GM18526 (cell line): ENCODE measurements around the gene NCAM2.

ENCODE experiments used
- POLR2A ChIP-seq: IDR thresholded peaks from 3 replicates; pipeline ENCODE4 v1.6.1; 2011; ENCODE audit not compliant: insufficient read length; ENCODE audit errors: extremely low read depth

NCAM2 gene

GRCh38 chr21:21279193-21279901 lies 281.1 kb downstream of the NCAM2 start:
- no peak for TF ChIP-seq POLR2A

GRCh38 chr21:21283810-21284209 lies 285.6 kb downstream of the NCAM2 start:
- TF ChIP-seq POLR2A, result no peak

- no peak for TF ChIP-seq POLR2A
Observed at GRCh38 chr21:21286170-21286798, 288.1 kb downstream of the NCAM2 start.

DNA sequence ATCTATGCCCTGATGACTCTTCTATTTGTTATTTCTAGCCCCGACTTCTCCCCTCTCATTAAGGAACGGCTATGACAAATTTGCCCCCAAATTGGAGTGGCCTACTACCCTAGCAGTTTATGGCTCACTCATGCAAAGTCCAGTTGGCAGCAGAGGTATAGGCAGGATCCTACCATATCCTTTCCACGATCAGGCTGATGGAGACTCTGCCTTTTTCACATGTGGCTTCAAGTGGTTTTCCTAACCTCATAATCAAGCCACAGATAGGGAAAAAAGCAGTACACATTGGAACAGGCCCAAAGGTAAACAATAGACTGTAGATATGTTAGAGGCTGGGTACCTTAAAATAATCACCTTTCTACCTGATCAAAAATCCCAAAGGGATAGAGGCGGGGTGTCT lies 292.5 kb downstream of the NCAM2 start:
- no peak for TF ChIP-seq POLR2A

GRCh38 chr21:21291883-21292569 lies 293.8 kb downstream of the NCAM2 start:
- no peak for TF ChIP-seq POLR2A

GRCh38 chr21:21295303-21295702 lies 297.1 kb downstream of the NCAM2 start:
- no peak for TF ChIP-seq POLR2A

GRCh38 chr21:21297211-21297610 lies 299.0 kb downstream of the NCAM2 start:
- no peak for TF ChIP-seq POLR2A

DNA sequence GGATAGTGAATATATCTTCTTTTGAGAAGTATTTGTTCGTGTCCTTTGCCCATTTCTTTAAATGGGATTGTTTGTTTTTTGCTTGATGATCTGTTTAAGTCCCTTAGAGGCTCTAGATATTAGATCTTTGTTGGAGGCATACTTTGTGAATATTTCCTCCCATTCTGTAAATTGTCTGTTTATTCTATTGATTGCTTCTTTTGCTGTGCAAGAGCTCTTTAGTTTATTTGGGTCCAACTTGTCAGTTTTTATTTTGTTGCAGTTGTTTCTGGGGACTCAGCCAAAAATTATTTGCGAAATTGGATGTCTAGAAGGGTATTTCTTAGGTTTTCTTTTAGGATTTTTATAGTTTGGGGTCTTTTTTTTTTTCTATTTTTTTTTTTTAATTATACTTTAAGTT lies 302.8 kb downstream of the NCAM2 start:
- TF ChIP-seq POLR2A, result no peak

DNA sequence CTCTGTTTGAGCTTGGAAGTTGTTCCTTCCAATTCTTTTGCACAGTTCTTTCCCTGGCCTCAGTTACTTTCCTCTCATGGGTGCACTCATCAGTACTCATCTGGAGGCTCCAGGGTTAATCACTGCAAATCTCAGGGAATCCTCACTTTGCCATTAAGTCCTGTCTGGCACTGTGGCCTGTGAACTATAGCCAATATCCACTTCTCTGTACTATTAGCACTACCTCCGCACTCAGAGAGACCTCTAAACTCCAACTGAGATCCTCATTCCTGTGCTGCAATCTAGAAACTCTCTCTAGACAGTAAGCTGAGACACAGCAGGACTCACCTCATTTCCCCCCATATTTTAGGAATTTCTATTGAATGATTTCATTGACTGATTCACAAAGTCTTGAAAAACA lies 311.3 kb downstream of the NCAM2 start:
- TF ChIP-seq POLR2A, result no peak

- no peak for TF ChIP-seq POLR2A
Observed at GRCh38 chr21:21324297-21324696, 326.1 kb downstream of the NCAM2 start.

DNA sequence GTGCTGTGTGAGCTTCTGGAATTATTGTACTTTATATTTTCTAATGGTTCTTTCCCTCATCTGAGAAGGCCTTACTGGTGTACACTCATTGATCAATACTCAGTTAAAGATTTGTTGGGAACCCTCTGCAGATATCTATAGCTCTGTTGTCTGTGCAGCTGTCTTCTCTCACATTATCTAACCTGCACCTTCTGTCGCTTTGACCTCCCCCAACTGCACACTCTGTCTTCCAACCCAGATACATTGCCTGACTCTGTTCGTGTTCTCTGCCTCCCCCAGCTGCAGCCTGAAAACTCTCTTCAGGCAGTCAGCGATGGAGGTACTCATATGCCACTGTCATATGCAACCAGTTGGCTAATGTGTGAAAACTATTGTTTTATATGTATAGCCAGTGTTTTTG lies 334.3 kb downstream of the NCAM2 start:
- no peak for TF ChIP-seq POLR2A

- TF ChIP-seq POLR2A, result no peak
Observed at GRCh38 chr21:21341041-21341440, 342.8 kb downstream of the NCAM2 start.

DNA sequence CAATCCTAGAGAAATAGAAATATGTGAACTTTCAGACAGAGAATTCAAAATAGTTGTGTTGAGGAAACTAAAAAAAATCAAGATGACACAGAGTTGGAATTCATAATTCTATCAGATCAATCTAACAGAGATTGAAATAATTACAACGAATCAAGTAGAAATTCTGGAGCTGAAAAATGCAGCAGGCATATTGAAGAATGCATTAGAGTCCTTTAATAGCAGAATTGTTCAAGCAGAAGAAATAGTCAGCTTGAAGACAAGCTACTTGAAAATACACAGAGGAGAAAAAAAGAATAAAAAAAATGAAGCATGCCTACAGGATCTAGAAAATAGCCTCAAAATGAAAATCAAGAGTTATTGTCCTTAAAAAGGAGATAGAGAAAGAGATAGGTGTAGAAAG lies 347.1 kb downstream of the NCAM2 start:
- TF ChIP-seq POLR2A, result no peak

DNA sequence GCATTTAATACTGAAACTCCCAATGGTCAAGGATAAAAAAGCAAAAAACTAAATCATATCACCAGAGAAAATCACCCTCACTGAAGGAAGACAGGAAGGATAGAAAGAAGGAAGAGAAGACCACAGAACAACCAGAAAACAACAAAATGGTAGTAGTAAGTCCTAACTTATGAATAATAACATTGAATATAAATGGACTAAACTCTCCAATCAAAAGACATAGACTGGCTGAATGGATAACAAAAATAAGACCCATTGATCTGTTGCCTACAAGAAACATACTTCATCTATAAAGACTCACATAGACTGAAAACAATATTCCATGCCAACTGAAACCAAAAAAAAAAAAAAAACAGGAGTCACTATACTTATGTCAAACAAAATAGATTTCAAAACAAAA lies 347.7 kb downstream of the NCAM2 start:
- TF ChIP-seq POLR2A, result no peak

- TF ChIP-seq POLR2A, result no peak
Observed at GRCh38 chr21:21366277-21366676, 368.1 kb downstream of the NCAM2 start.

DNA sequence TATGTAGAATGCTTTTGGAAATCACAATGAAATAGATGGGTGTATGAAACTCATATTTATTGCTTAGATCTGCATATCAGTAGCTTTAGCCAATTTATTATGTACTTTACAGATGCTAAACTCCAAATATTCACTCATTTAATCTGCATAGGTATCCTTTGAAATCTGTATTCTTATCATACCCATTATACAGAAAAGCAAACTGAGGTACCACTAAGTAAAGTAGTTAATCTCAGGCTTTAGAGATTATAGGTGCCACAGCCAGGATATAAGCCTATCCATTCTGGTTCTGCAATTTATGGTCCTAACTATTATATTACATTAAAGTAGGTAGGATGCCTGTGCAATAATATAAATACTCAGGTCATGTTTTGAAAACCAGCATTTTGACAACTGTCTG lies 369.4 kb downstream of the NCAM2 start:
- no peak for TF ChIP-seq POLR2A
